SJCRH30 (cell line): Measurements from ENCODE around the gene ARHGEF7. TPM values are rescaled to one million over a fixed set of nuclear protein-coding genes. Genes with fewer than 3 reads are reported as not detected.
"Not testable (repeated sequence)": the region's sequence is repeated elsewhere in the genome, so short reads cannot be mapped to it uniquely, and the experiment has no call there.

ENCODE experiments used
- DNase-seq, 2 experiments: peaks; one replicate each; pipeline ENCODE4 v3.0.0-alpha.2; 2015 to 2020
- H3K27ac ChIP-seq: fragments of 250-450 bp; sonication (Bioruptor Pico); 2 replicates; pipeline ENCODE4 v1.5.1; 2020; ENCODE audit warnings: mild to moderate bottlenecking, moderate library complexity
- H3K27me3 ChIP-seq: fragments of 250-450 bp; sonication (Bioruptor Pico); 2 replicates; pipeline ENCODE4 v1.5.1; 2020; ENCODE audit warnings: mild to moderate bottlenecking, moderate library complexity
- H3K36me3 ChIP-seq: fragments of 250-450 bp; sonication (Bioruptor Pico); 2 replicates; pipeline ENCODE4 v1.5.1; 2020; ENCODE audit warnings: mild to moderate bottlenecking, moderate library complexity
- H3K4me1 ChIP-seq: fragments of 250-450 bp; sonication (Bioruptor Pico); 2 replicates; pipeline ENCODE4 v1.5.1; 2020; ENCODE audit warnings: mild to moderate bottlenecking, moderate library complexity
- H3K4me3 ChIP-seq: fragments of 250-450 bp; sonication (Bioruptor Pico); 2 replicates; pipeline ENCODE4 v1.5.1; 2020; ENCODE audit warnings: mild to moderate bottlenecking, moderate library complexity
- H3K9me3 ChIP-seq: fragments of 250-450 bp; sonication (Bioruptor Pico); replicated peaks from 2 replicates; pipeline ENCODE4 v1.5.1; 2020; ENCODE audit warnings: mild to moderate bottlenecking, moderate library complexity
- total RNA-seq: library from RNA; depleted of rRNA; stranded (reverse); fragments of >200 nt; shearing (Covaris generic); gene quantifications from 2 replicates; pipeline ENCODE4 v1.2.3, GENCODE V29; 2014

Gene ARHGEF7
- total RNA-seq, 1 experiment from 2014 or later = 34.6 TPM

DNA sequence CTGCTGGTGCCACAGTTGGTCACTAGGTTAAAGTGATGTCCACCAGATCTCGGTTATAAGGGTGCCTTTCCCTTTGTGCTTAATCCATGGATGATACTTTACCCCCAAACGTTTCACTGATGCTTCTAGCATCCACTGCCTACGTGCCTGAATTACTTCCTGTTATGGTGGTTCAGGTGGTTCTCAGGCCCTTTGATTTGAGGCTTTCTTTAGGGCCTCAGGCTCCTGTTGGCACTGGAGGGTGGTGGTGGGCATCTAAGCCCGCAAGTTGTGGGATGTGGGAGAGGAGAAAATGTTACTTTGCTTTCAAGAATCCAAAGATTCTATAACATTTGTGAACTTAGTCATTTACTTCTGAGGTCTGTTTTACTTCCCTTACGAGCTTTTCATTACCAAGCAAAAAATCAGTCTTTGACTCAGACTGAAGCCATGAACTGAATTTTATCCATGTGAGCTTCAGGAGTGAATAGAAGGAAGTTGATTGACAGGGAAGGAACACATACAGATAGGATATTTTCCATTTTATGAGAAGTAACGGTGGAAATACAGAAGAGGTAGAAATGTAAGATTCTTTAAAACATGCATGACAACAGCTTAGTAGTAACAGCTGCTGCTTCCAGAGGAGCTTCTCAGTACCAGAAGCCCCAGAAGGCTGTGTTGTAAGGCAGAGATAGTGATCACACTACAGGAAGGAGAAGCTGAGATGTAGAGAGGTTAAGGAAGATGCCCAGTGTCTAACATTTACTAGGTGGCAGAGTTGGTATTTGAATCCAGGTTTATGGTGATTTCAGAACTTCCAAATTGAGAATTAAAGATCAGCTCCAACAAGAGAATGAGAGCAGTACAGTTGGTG lies 65.0 kb downstream of the ARHGEF7 start:
- H3K27ac ChIP-seq = no peak overlapping the region
- H3K4me1 ChIP-seq = peaks cover 26% of the 10 kb centered on the region
- H3K36me3 ChIP-seq = peaks cover 6% of the 10 kb centered on the region; the same call in 1 of the 2 replicates
- H3K4me3 ChIP-seq = no peak overlapping the region
- peak in 1 of 2 experiments; percentile 23 for DNase-seq
- H3K9me3 ChIP-seq = no peaks in the 10 kb centered on the region
- no peaks in the 10 kb centered on the region for H3K27me3 ChIP-seq

DNA sequence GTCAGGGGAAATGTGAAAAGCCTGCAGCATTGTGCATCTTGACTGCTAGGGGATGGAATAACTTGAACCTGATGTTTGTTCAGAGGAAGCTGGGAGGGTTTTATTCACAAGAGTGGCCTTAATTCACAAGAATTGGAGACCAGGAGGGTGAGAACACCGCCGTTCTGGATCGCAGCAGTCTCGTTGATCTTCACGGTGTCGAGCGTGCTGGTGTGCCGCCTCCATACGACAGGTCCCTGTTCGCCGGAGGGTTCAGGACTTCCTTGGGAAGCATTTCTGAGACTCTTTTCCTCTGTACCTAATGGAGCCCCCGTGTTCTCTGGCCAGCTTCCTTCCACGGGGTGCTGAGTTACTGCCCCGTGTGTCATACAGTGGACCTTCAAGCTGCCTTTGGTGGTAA lies 66.9 kb downstream of the ARHGEF7 start:
- Histone ChIP-seq H3K4me1 (peaks cover 38% of the 10 kb centered on the region), H3K27ac (no peak overlapping the region), H3K9me3 (no peaks in the 10 kb centered on the region), H3K27me3 (no peaks in the 10 kb centered on the region), H3K4me3 (no peak overlapping the region), H3K36me3 (peaks cover 6% of the 10 kb centered on the region; the same call in 1 of the 2 replicates)
- no peak for DNase-seq

DNA sequence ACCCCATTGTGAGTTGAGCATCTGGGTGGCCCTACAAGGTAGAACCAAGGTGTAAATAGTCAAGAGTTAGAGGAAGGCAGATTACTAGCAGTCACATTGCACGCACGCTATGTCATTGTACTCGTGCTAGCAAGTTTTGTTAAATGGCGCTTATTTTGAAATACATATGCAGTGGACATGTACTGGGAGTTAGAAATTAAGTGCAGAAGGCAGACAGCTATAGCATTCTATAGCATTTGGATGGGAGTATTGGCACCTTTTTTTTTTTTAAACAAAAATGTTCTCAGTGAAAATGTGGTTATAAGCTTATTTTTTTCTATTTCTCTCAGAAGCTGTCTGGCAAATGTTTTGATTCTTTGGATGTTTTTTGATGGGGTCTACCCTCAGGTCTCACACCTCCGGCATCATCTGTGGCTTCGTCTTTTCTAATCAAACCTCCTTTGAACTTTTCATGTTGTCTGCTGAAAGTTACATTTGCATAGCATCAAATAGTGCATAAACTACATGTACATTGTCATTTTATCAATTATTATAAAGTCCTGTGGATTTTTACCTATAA lies 68.1 kb downstream of the ARHGEF7 start:
- peaks cover 5% of the 10 kb centered on the region; the same call in 1 of the 2 replicates for H3K36me3 ChIP-seq
- no peaks in the 10 kb centered on the region for H3K9me3 ChIP-seq
- no peak for DNase-seq
- H3K4me3 ChIP-seq = no peak overlapping the region
- H3K27me3 ChIP-seq = no peaks in the 10 kb centered on the region
- H3K27ac ChIP-seq = no peak overlapping the region
- peaks cover 38% of the 10 kb centered on the region for H3K4me1 ChIP-seq

DNA sequence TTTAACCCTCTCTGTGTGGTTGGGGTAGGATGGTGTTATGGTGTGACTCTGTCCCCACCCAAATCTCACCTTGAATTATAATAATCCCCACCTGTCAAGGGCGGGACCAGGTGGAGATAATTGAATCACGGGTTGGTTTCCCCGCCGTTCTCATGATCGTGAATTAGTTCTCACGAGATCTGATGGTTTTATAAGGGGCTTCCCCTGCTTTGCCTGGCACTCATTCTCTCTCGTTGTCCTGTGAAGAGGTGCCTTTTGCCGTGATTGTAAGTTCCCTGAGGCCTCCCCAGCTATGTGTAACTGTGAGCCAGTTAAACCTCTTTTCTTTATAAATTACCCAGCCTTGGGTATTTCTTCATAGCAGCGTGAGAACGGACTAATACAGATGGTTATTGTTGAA lies 68.8 kb downstream of the ARHGEF7 start:
- Histone ChIP-seq H3K4me1 (peaks cover 38% of the 10 kb centered on the region), H3K9me3 (no peaks in the 10 kb centered on the region), H3K27me3 (no peaks in the 10 kb centered on the region), H3K4me3 (no peak overlapping the region), H3K27ac (peak overlapping the region; percentile 54; the same call in 1 of the 2 replicates), H3K36me3 (peaks cover 3% of the 10 kb centered on the region; the same call in 1 of the 2 replicates)
- no peak for DNase-seq

DNA sequence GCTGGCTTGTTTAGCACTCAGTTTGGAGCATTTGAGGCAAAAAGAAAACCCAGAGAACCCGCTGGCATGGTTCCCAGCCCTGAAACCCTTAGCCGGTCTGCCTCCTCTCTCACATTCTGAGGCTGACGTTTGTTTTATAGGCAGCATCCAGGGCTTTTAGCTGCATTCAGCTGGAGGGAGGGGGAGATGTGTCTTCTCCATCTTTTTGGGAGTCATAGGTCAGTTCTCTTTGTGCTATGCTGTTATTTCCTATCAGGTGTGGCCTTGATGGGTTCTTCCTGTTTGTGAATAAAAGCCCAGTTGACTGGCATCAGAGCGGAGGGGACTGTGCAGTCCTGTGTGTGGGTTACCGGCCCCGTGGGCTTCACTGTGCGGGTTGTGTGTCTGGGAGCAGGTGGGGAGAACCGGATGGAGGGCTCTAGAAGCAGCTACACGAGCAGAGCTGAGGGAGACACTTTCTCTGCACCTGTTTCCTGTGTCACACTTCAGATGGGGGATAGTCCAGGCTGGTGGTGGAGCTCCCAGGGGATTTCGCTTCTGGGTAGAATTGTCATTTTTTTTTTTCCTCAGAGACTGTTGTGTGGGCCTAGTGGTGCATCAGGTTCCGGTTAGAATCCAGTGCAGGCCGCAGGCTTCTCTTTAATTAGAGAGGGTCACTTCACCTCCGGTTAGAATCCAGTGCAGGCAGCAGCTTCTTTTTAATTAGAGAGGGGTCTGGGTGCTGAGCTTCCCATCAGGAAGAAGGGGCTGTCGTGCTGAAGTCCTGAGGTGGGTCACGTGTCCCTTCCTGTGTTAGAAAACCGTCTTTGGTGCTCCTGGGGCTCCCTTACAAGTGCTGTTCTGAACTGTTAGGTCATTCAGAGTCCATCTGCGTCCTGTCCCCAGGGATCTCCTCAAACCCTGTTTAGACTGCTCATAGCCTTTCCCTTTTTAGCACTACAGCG lies 69.6 kb downstream of the ARHGEF7 start:
- no peaks in the 10 kb centered on the region; the same call in 1 of the 2 replicates for H3K36me3 ChIP-seq
- peaks cover 36% of the 10 kb centered on the region for H3K4me1 ChIP-seq
- peak; percentile 75 to 89 for DNase-seq
- H3K9me3 ChIP-seq = no peaks in the 10 kb centered on the region
- no peaks in the 10 kb centered on the region for H3K27me3 ChIP-seq
- H3K27ac ChIP-seq = peak overlapping the region; percentile 54
- H3K4me3 ChIP-seq = peak overlapping the region; percentile 24; the same call in 1 of the 2 replicates

DNA sequence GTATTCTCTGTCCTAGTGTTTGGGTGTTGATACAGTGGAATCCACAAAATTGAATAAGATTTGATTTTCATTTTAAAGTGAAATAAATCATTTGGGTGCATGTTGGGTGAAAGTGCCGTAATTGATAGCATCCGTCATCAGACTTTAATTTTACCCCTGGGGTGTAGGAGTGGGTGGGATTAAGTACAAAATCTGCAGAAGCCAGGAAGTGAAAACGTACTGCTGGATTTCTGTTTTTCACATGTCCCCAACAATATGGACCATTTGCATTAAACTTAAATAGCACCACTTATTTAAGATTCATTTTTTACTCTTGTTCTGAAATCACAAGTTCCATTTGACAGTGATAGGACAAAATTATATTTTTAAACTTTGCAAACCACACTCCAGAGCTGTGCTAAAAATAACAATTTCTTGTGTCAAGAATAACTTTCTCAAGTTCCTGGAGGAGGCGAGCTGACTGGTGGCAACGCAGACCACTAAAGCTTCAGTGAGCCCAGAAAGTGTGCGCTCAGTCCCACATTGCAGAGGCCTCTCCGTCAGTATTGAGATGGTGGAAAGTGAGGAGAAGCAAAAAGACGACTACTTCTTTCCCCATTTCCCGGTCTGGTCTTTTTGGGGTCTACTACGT lies 71.3 kb downstream of the ARHGEF7 start:
- no peak for DNase-seq
- Histone ChIP-seq H3K36me3 (no peaks in the 10 kb centered on the region; the same call in 1 of the 2 replicates), H3K9me3 (no peaks in the 10 kb centered on the region), H3K4me3 (no peak overlapping the region), H3K27me3 (no peaks in the 10 kb centered on the region), H3K4me1 (peaks cover 24% of the 10 kb centered on the region), H3K27ac (no peak overlapping the region)

DNA sequence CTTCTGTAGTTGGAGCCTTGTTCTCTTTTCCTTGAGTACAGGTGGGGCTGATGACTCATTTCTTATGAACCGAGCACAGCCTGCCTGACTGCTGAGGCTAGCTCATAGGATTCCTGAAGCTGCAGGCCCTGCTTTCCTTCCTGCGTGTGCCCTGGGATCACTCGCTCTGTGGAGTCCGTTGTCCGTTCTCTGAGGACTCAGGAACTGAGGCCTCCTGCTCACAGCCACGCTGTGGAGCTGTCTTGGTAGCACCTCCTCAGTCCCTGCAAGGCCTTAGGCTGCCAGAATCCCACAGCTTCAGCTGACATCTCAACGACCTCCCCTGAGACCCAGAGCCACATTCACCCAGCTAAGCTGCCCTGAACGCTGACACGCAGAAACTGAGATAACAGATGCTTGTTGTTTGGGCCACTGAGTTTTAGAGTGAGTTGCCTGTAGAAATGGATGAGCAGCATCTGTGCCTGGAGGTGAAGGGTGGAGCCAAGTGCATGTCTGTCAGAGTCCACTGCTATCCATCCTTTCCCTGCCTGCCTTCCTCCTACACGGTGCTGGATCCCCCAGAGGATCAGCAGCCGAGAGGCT lies 72.9 kb downstream of the ARHGEF7 start:
- Histone ChIP-seq H3K27ac (no peak overlapping the region), H3K36me3 (no peaks in the 10 kb centered on the region; the same call in 1 of the 2 replicates), H3K9me3 (no peaks in the 10 kb centered on the region), H3K27me3 (no peaks in the 10 kb centered on the region), H3K4me1 (peaks cover 21% of the 10 kb centered on the region), H3K4me3 (no peak overlapping the region)
- no peak for DNase-seq

DNA sequence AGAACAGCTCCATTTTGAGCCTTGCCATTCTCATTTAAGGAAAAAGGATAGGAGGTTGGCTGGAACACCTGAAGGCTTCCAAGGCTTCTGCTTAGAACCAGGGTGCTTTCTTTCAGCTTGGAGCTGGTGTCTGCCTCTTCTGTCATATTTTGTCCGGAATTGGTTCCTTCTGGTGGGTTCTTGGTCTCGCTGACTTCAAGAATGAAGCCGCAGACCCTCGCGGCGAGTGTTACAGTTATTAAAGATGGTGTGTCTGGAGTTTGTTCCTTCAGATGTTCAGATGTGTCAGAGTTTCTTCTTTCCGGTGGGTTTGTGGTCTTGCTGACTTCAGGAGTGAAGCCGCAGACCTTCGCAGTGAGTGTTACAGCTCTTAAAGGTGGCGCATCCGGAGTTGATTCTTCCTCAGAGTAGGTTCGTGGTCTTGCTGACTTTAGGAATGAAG lies 74.0 kb downstream of the ARHGEF7 start:
- not testable (repeated sequence) for H3K4me3 ChIP-seq, H3K27me3 ChIP-seq, DNase-seq, H3K27ac ChIP-seq, H3K9me3 ChIP-seq, H3K36me3 ChIP-seq
- H3K4me1 ChIP-seq = peaks cover 21% of the 10 kb centered on the region

DNA sequence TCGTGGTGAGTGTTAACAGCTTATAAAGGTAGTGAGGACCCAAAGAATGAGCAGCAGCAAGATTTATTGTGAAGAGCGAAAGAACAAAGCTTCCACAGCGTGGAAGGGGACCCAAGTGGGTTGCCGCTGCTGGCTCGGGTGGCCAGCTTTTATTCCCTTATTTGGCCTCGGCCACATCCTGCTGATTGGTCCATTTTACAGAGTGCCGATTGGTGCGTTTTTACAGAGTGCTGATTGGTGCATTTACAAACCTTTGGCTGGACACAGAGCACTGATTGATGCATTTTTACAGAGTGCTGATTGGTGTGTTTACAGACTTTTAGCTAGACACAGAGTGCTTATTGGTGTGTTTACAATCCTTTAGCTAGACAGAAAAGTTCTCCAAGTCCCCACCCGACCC lies 74.4 kb downstream of the ARHGEF7 start:
- H3K36me3 ChIP-seq, H3K27ac ChIP-seq, DNase-seq, H3K27me3 ChIP-seq, H3K9me3 ChIP-seq, H3K4me3 ChIP-seq: not testable (repeated sequence)
- peaks cover 16% of the 10 kb centered on the region for H3K4me1 ChIP-seq

DNA sequence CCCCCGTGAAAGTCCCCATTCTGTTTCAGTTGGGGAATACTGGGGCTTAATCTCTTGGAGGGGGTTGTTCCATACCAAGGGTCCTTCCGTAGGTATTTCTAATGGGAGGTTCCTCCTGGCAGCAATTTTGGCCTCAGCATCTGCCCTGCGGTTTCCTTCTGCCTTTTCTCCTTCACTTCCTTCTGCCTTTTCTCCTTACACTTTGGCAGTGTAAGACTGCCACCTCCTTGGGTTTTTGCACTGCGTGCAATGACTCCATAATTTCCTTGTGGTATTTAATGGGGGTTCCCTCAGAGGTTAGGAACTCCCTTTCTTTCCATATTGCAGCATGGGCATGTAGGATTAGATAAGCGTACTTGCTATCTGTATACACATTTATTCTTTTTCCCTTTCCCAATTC lies 78.1 kb downstream of the ARHGEF7 start:
- not testable (repeated sequence) for H3K4me1 ChIP-seq, H3K27me3 ChIP-seq, H3K4me3 ChIP-seq, H3K36me3 ChIP-seq, DNase-seq, H3K9me3 ChIP-seq, H3K27ac ChIP-seq

DNA sequence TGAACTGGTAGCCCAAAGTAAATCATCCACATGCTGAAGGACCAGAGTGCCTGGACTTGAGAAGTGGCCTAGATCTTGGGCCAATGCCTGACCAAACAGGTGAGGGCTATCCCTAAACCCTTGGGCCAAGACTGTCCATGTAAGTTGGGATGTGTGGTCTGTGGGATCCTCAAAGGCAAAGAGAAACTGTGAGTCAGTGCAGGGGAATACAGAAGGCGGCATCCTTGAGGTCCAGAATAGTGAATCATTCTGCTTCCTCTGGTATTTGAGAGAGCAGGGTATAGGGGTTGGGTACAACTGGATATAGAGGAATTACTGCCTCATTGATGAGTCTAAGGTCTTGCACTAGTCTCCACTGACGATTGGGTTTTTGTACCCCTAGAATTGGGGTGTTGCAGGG lies 79.5 kb downstream of the ARHGEF7 start:
- H3K27ac ChIP-seq, DNase-seq, H3K4me1 ChIP-seq, H3K36me3 ChIP-seq, H3K4me3 ChIP-seq, H3K9me3 ChIP-seq, H3K27me3 ChIP-seq: not testable (repeated sequence)

DNA sequence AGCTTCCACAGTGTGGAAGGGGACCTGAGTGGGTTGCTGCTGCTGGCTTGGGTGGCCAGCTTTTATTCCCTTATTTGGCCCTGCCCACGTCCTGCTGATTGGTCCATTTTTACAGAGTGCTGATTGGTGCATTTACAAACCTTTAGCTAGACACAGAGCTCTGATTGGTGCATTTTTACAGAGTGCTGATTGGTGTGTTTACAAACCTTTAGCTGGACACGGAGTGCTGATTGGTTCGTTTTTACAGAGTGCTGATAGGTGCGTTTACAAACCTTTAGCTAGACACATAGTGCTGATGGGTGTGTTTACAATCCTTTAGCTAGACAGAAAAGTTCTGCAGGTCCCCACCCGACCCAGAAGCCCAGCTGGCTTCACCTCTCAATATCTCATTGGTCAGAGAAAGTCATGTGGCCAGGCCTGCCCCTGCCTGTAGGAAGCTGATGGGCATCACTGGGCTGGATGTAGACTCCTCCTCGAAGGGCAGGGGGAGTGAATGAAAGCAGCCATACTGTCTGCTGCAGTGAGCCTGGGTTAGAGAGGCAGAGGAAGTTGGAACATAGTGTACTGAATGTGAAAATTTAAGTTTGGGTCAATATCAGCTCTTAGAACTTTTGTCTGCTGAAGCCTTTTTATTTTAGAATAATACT lies 83.7 kb downstream of the ARHGEF7 start:
- H3K4me1 ChIP-seq = not testable (repeated sequence)

DNA sequence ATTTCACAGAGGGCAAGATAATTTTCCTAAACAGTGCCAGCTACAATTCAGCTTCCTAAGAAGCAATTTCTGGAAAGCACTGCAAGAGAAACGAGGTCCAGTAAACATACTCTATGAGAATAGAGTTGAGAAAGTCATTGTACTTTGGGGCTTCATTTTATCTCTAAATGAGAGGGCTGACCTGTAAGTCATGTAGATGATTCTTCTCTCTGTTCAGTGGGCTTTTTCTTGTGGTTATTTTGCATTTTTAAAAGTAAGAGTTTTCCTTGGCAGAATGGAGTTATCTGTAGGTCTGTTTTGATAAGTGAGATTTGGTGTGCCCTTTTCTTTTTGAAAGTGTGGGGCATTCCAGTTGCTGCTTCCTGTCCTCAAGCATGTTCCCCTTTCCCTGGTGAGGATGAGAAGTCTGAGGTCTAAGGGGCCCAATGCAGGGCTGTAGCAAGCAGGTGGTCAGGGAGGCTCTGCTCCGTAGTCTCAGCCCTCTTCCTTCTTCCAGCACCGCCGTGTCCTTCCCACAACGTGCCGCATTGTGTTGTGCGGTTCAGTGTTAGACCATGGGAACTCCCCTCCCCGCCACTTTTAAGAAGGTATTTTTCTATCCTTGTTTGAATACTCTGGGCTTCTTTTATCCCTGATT lies 86.3 kb downstream of the ARHGEF7 start:
- peaks cover 4% of the 10 kb centered on the region; the same call in 1 of the 2 replicates for H3K4me1 ChIP-seq
- DNase-seq = no peak
- H3K27me3 ChIP-seq = no peaks in the 10 kb centered on the region
- no peaks in the 10 kb centered on the region for H3K9me3 ChIP-seq
- no peaks in the 10 kb centered on the region for H3K36me3 ChIP-seq
- no peak overlapping the region for H3K4me3 ChIP-seq
- H3K27ac ChIP-seq = no peak overlapping the region

More for the DNA sequence above, 83.7 kb downstream of the ARHGEF7 start:
- not testable (repeated sequence) for H3K9me3 ChIP-seq, H3K4me3 ChIP-seq, H3K27ac ChIP-seq, H3K36me3 ChIP-seq, DNase-seq, H3K27me3 ChIP-seq
